ENCODE data around the gene SKI. TPM values are rescaled to one million over a fixed set of nuclear protein-coding genes. Genes with fewer than 3 reads are reported as not detected.

The SKI gene
- total RNA-seq, 1 donor from 2014 or later, result 66.2 TPM

DNA sequence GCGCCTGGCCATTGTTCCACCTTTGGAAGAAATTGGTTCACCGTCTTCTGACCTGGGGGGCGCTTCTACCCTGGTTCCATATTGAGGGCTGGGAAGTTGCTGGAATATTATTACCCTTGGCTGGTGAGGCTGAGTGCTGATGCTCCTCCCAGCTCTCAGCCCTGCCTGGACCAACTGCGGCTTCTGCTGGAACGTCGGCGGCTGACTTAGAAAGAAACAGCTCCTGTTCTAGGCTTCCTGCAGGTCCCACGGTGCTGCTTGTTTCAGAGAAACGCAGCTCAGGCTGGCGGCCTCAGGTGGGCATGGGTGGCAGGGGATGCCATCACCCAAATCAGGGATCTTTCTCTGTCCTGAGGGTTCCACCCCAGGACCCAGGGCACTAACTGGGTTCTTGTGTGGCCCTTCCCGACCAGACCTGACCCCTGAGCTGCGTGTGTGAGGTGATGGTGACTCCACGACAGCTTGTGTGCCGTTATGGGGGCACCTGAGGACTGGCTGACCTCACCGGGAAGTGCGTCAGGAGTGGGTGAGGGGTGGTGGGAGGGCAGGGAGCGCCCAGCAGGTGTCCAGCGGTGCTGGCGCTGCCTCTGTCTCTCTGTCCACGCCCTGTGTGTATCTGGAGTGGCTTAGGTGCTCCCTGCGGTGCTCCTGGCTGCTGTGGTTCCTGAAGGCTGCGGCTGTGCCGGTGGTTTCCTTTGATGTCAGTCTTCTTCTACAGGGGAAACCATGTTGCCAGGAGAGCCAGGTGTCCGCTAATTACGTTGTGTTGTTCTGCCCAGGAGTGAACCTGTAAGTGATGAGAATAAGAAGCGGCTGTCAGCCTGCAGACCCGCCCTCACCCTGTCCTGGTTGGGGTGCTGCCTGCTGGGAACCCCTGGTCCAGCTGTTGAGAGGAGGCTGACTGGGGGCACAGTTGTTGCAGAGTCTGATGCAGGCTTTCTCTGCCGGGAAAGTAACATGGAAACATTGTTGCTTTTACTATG is 8.9 kb downstream of the SKI start:
- Histone ChIP-seq H3K9ac (ENCODE audit: low read length) (no peak overlapping the region), H3K4me2 (ENCODE audit: low read length) (peak overlapping the region; percentile 8), H4K20me1 (ENCODE audit: insufficient read depth, low read length) (peaks cover 100% of the 10 kb centered on the region), H3K4me1 (ENCODE audit: insufficient read depth, low read length) (peaks cover 63% of the 10 kb centered on the region), H3K79me2 (ENCODE audit: insufficient read depth, low read length) (peaks cover 100% of the 10 kb centered on the region), H2AFZ (ENCODE audit: low read depth, low read length) (no peak overlapping the region), H3K9me3 (ENCODE audit: insufficient read depth, low read depth, low read length) (no peaks in the 10 kb centered on the region), H3K27ac (ENCODE audit: low read depth, low read length) (no peak overlapping the region), H3K36me3 (ENCODE audit: insufficient read depth, low read length) (peaks cover 6% of the 10 kb centered on the region), H3K27me3 (ENCODE audit: insufficient read depth, low read length) (no peaks in the 10 kb centered on the region), H3K4me3 (ENCODE audit: insufficient read depth, low read depth, low read length) (no peak overlapping the region)
- Mint-ChIP-seq H3K9me3 (ENCODE audit: unreplicated experiment) (no peaks in the 10 kb centered on the region), H3K4me1 (ENCODE audit: low read depth, unreplicated experiment) (peaks cover 33% of the 10 kb centered on the region), H3K27ac (ENCODE audit: unreplicated experiment) (no peak overlapping the region), H3K27me3 (ENCODE audit: low read depth, unreplicated experiment) (no peaks in the 10 kb centered on the region), H3K4me3 (ENCODE audit: unreplicated experiment) (no peak overlapping the region), H3K36me3 (ENCODE audit: low read depth, unreplicated experiment) (peaks cover 10% of the 10 kb centered on the region)
- FAIRE-seq (no peak), DNase-seq (ENCODE audit: low read depth) (no peak)
- no peak for TF ChIP-seq EZH2 (IDR thresholded peaks at IDR 0.05; ENCODE audit: insufficient read depth, low read length)
- TF ChIP-seq, protein P1, sequence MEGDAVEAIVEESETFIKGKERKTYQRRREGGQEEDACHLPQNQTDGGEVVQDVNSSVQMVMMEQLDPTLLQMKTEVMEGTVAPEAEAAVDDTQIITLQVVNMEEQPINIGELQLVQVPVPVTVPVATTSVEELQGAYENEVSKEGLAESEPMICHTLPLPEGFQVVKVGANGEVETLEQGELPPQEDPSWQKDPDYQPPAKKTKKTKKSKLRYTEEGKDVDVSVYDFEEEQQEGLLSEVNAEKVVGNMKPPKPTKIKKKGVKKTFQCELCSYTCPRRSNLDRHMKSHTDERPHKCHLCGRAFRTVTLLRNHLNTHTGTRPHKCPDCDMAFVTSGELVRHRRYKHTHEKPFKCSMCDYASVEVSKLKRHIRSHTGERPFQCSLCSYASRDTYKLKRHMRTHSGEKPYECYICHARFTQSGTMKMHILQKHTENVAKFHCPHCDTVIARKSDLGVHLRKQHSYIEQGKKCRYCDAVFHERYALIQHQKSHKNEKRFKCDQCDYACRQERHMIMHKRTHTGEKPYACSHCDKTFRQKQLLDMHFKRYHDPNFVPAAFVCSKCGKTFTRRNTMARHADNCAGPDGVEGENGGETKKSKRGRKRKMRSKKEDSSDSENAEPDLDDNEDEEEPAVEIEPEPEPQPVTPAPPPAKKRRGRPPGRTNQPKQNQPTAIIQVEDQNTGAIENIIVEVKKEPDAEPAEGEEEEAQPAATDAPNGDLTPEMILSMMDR (IDR thresholded peaks at IDR 0.05; ENCODE audit: insufficient read depth, low read depth, low read length), result no peak

DNA sequence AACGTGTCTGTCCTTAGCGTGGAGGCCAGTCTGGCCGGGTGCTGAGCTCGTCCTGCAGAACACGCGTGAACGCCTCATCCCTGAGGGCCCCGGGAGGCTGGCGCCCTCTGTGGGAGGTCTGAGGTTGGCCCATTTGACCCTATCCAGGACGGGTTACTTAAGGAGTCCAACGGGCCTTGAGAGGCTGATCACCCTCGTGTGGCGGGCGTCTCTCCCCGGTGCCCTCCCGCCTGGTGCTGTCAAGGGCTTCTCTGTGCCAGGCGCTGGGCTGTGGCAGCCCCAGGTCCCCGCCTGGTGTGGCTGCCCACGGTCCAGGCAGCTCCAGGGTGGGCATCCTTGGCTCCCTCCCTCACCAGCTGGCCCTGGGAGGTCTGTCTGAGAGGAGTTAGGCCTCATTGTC is 9.7 kb downstream of the SKI start:
- Histone ChIP-seq H4K20me1 (ENCODE audit: insufficient read depth, low read length) (peaks cover 100% of the 10 kb centered on the region), H3K27me3 (ENCODE audit: insufficient read depth, low read length) (no peaks in the 10 kb centered on the region), H3K36me3 (ENCODE audit: insufficient read depth, low read length) (peaks cover 6% of the 10 kb centered on the region), H3K79me2 (ENCODE audit: insufficient read depth, low read length) (peaks cover 100% of the 10 kb centered on the region), H3K9me3 (ENCODE audit: insufficient read depth, low read depth, low read length) (no peaks in the 10 kb centered on the region), H3K4me2 (ENCODE audit: low read length) (peak overlapping the region; percentile 8), H3K4me3 (ENCODE audit: insufficient read depth, low read depth, low read length) (no peak overlapping the region), H3K4me1 (ENCODE audit: insufficient read depth, low read length) (peaks cover 56% of the 10 kb centered on the region), H3K9ac (ENCODE audit: low read length) (no peak overlapping the region), H2AFZ (ENCODE audit: low read depth, low read length) (no peak overlapping the region), H3K27ac (ENCODE audit: low read depth, low read length) (no peak overlapping the region)
- DNase-seq (ENCODE audit: low read depth), result no peak
- H3K27me3 Mint-ChIP-seq (ENCODE audit: low read depth, unreplicated experiment), result no peaks in the 10 kb centered on the region
- no peak for FAIRE-seq
- peaks cover 33% of the 10 kb centered on the region for H3K4me1 Mint-ChIP-seq (ENCODE audit: low read depth, unreplicated experiment)
- no peak overlapping the region for H3K27ac Mint-ChIP-seq (ENCODE audit: unreplicated experiment)
- peaks cover 9% of the 10 kb centered on the region for H3K36me3 Mint-ChIP-seq (ENCODE audit: low read depth, unreplicated experiment)
- H3K4me3 Mint-ChIP-seq (ENCODE audit: unreplicated experiment), result no peak overlapping the region
- TF ChIP-seq EZH2 (IDR thresholded peaks at IDR 0.05; ENCODE audit: insufficient read depth, low read length), result no peak
- TF ChIP-seq, protein P1 (IDR thresholded peaks at IDR 0.05; ENCODE audit: insufficient read depth, low read depth, low read length), result no peak
- no peaks in the 10 kb centered on the region for H3K9me3 Mint-ChIP-seq (ENCODE audit: unreplicated experiment)

Measured in astrocyte (in vitro differentiated cells and primary cell).